K562 (cell line): ENCODE measurements around the gene AQR. TPM values are rescaled to one million over a fixed set of nuclear protein-coding genes. Genes with fewer than 3 reads are reported as not detected.
A peak's percentile ranks its signal among the peaks of the same experiment; 100 is the strongest.

ENCODE experiments used
- CXXC5 ChIP-seq: fragments of 250-450 bp; sonication (Bioruptor Pico); IDR thresholded peaks from 2 replicates; pipeline ENCODE4 v1.8.0; 2022; ENCODE audit warnings: inconsistent platforms, mild to moderate bottlenecking, moderate library complexity
- EHMT2 ChIP-seq: fragments of 450-650 bp; IDR thresholded peaks from 2 replicates; pipeline ENCODE4 v1.6.1; 2018; ENCODE audit warnings: antibody characterized with exemption
- GTF2F1 ChIP-seq: IDR thresholded peaks from 2 replicates; pipeline ENCODE4 v1.6.1; 2011; ENCODE audit warnings: low read depth, low read length, improper control_type of control experiment
- HDAC8 ChIP-seq: fragments of 450-650 bp; IDR thresholded peaks from 2 replicates; pipeline ENCODE4 v1.6.1; 2016; ENCODE audit warnings: mild to moderate bottlenecking, missing genetic modification characterization, moderate library complexity, missing compliant biosample characterization
- MXI1 ChIP-seq: IDR thresholded peaks from 2 replicates; pipeline ENCODE4 v1.6.1; 2011; ENCODE audit warnings: low read depth, mild to moderate bottlenecking, improper control_type of control experiment, low read length
- NELFE ChIP-seq: IDR thresholded peaks from 2 replicates; pipeline ENCODE4 v1.6.1; 2011; ENCODE audit warnings: mild to moderate bottlenecking; ENCODE audit not compliant: insufficient read depth, insufficient read length
- NR2C1 ChIP-seq, 2 experiments: fragments of 450-650 bp; IDR thresholded peaks; 2 replicates each; pipeline ENCODE4 v1.6.1; 2017; ENCODE audit warnings: mild to moderate bottlenecking in 2 of 2, antibody characterized with exemption in 1 of 2, inconsistent platforms in 1 of 2, missing compliant biosample characterization in 1 of 2, missing genetic modification characterization in 1 of 2
- NR2C2 ChIP-seq, 2 experiments: fragments of 200-800 bp in 1 of 2; sonication (Bioruptor generic) in 1 of 2; sonication (generic) in 1 of 2; formaldehyde crosslinking in 1 of 2; IDR thresholded peaks; 2 replicates each; pipeline versions ENCODE4 v1.6.1 to v1.8.0; 2016 to 2022; ENCODE audit warnings: mild to moderate bottlenecking in 1 of 2, missing compliant biosample characterization in 1 of 2, missing genetic modification characterization in 1 of 2, missing genetic modification reagents in 1 of 2
- PHF21A ChIP-seq: fragments of 450-650 bp; IDR thresholded peaks from 2 replicates; pipeline ENCODE4 v1.6.1; 2017; ENCODE audit warnings: low read depth, borderline replicate concordance
- PML ChIP-seq: IDR thresholded peaks from 2 replicates; pipeline ENCODE4 v1.6.1; 2012; ENCODE audit warnings: low read length, inconsistent platforms
- POLR2G ChIP-seq: fragments of 200-400 bp; formaldehyde crosslinking; IDR thresholded peaks from 2 replicates; pipeline ENCODE4 v1.6.1; 2017; ENCODE audit warnings: low read depth, mild to moderate bottlenecking, antibody characterized with exemption, low read length, moderate library complexity
- PTTG1 ChIP-seq: fragments of 450-650 bp; IDR thresholded peaks from 2 replicates; pipeline ENCODE4 v1.6.1; 2016; ENCODE audit warnings: low read depth, mild to moderate bottlenecking, missing genetic modification characterization, missing compliant biosample characterization
- PYGO2 ChIP-seq: fragments of 450-650 bp; IDR thresholded peaks from 2 replicates; pipeline ENCODE4 v1.6.1; 2016; ENCODE audit warnings: mild to moderate bottlenecking, missing genetic modification characterization, moderate library complexity, missing compliant biosample characterization
- RBM22 ChIP-seq: fragments of 200-400 bp; formaldehyde crosslinking; IDR thresholded peaks from 2 replicates; pipeline ENCODE4 v1.6.1; 2018; ENCODE audit warnings: low read length, low read depth; ENCODE audit not compliant: poor library complexity, severe bottlenecking
- SAFB ChIP-seq: fragments of 200-400 bp; formaldehyde crosslinking; IDR thresholded peaks from 2 replicates; pipeline ENCODE4 v1.6.1; 2017; ENCODE audit warnings: low read depth, low read length, borderline replicate concordance
- SMAD2 ChIP-seq: fragments of 150-350 bp; IDR thresholded peaks from 2 replicates; pipeline ENCODE4 v1.6.1; 2014; ENCODE audit warnings: low read depth, mild to moderate bottlenecking, low read length
- SMARCC2 ChIP-seq: fragments of 450-650 bp; IDR thresholded peaks from 2 replicates; pipeline ENCODE4 v1.6.1; 2017; ENCODE audit warnings: antibody characterized with exemption, moderate library complexity, mild to moderate bottlenecking, low read depth
- SP1 ChIP-seq: sonication (generic); formaldehyde crosslinking; IDR thresholded peaks from 2 replicates; pipeline ENCODE4 v1.8.1; 2022; ENCODE audit warnings: mild to moderate bottlenecking, missing genetic modification reagents
- TAF9B ChIP-seq: fragments of 450-650 bp; IDR thresholded peaks from 2 replicates; pipeline ENCODE4 v1.6.1; 2018; ENCODE audit warnings: mild to moderate bottlenecking; ENCODE audit not compliant: partially characterized antibody
- ZKSCAN1 ChIP-seq: fragments of 150-350 bp; IDR thresholded peaks from 2 replicates; pipeline ENCODE4 v1.6.1; 2016; ENCODE audit warnings: low read depth, low read length
- ZNF134 ChIP-seq: fragments of 250-450 bp; sonication (Bioruptor Pico); conservative IDR thresholded peaks from 2 replicates; pipeline ENCODE4 v1.4.0; 2020
- ZNF76 ChIP-seq: fragments of 250-450 bp; sonication (Bioruptor Pico); IDR thresholded peaks from 2 replicates; pipeline ENCODE4 v1.4.0; 2020; ENCODE audit warnings: mild to moderate bottlenecking, moderate library complexity, borderline replicate concordance
- polyA plus RNA-seq, 8 experiments: library from polyadenylated mRNA; depleted of rRNA in 4 of 8; stranded (reverse) in 5 of 8; unstranded in 3 of 8; fragments of >200 nt; fragmentation: Nextera tagmentation in 2 of 8; fragmentation: Illumina TruSeq in 1 of 8; extraction: Ambion mirVana in 2 of 8; extraction: Trizol in 1 of 8; gene quantifications; 2 replicates each; pipeline versions ENCODE4 v1.2.1 to v1.2.3, GENCODE V29; 2011 to 2014; ENCODE audit warnings: inconsistent platforms in 1 of 8, missing spikeins in 1 of 8
- total RNA-seq, 7 experiments: library from RNA; depleted of rRNA in 6 of 7; stranded (reverse); fragments of >200 nt in 6 of 7; fragmentation: Illumina TruSeq in 2 of 7; extraction: Trizol in 2 of 7; gene quantifications; 2 replicates each; pipeline versions ENCODE4 v1.2.1 to v1.2.3, GENCODE V29; 2011 to 2021; ENCODE audit warnings: low replicate concordance in 1 of 7
- TF ChIP-seq, protein P1 (sequence below): sonication (generic); formaldehyde crosslinking; IDR thresholded peaks from 2 replicates; pipeline ENCODE4 v1.8.1; 2023; ENCODE audit warnings: mild to moderate bottlenecking, missing genetic modification reagents
- TF ChIP-seq, protein P2 (sequence below): IDR thresholded peaks from 2 replicates; pipeline ENCODE4 v1.6.1; 2011; ENCODE audit not compliant: insufficient read length; ENCODE audit errors: extremely low read depth
- TF ChIP-seq, protein P3 (sequence below): sonication (generic); IDR thresholded peaks from 2 replicates; pipeline ENCODE4 v1.6.1; 2016

AQR gene
- total and polyA plus RNA-seq, 9 of the 15 experiments (the other 6 are each of a cell fraction or from before 2014, with no cell fraction given) = 22.0 to 62.9 (median 39.3) TPM

DNA sequence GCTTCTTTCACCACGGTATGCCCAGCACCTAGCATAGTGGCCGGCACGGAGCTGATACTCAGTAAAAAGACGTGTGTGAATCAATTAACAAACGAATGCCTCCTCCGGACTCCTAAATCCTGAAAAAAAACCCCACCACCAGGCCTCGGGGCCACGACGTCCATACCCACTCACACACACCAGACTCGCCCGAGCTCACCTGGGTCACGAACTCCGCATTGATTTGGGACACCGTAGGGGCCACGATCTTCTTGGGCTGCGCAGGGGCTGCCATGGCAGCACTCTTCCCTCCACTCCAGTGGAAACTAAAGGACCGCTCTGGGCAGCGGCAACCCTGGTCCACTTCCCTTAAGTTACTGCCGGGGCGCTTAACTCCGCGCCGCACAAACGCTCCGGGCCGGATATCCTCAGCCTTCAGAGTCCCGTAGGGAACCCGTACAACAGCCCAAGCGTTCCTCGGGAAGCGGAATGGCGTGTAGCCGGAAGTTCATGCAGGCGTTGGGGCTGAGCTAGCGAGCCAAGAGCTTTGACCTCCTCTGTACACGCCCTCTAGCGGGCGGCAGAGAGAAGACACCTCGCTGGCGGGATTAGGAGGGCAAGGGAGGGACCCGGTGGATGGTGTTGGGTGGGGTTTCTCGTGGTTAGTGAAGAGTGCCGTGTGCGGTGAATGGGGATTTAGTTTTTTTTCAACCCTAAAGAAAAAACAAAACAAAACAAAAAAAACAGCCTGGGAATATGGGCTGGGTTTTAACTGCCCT, at the start of gene AQR (continued):
- TF ChIP-seq NR2C2 (CRISPR knock-in tag; IDR thresholded peaks at IDR 0.05) (peak; percentile 86), NR2C2 (tag; IDR thresholded peaks at IDR 0.05) (peak; percentile 94), ZNF76 (no peak), POLR2G (peak; percentile 98), SAFB (no peak), SMAD2 (no peak), MXI1 (peak; percentile 53; the same call in 1 of the 2 replicates), ZKSCAN1 (peak; percentile 71; the same call in 1 of the 2 replicates), HDAC8 (tag) (no peak), TAF9B (peak; percentile 95), PTTG1 (tag) (no peak), SMARCC2 (no peak), NR2C1 (IDR thresholded peaks at IDR 0.05) (peak; percentile 83), NR2C1 (tag; IDR thresholded peaks at IDR 0.05) (peak; percentile 91), RBM22 (peak; percentile 65), PHF21A (no peak), PYGO2 (tag) (0 out of 2 replicates have a peak, but pooled peaks have one; percentile 19), CXXC5 (CRISPR knock-in tag) (peak; percentile 94), EHMT2 (0 out of 2 replicates have a peak, but pooled peaks have one; percentile 14), GTF2F1 (peak; percentile 39; the same call in 1 of the 2 replicates), NELFE (no peak), PML (peak; percentile 88), ZNF134 (no peak), SP1 (CRISPR knock-in tag) (peak; percentile 90)
- TF ChIP-seq, protein P1, sequence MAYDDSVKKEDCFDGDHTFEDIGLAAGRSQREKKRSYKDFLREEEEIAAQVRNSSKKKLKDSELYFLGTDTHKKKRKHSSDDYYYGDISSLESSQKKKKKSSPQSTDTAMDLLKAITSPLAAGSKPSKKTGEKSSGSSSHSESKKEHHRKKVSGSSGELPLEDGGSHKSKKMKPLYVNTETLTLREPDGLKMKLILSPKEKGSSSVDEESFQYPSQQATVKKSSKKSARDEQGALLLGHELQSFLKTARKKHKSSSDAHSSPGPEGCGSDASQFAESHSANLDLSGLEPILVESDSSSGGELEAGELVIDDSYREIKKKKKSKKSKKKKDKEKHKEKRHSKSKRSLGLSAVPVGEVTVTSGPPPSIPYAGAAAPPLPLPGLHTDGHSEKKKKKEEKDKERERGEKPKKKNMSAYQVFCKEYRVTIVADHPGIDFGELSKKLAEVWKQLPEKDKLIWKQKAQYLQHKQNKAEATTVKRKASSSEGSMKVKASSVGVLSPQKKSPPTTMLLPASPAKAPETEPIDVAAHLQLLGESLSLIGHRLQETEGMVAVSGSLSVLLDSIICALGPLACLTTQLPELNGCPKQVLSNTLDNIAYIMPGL (CRISPR knock-in tag) = peak; percentile 79
- TF ChIP-seq, protein P2, sequence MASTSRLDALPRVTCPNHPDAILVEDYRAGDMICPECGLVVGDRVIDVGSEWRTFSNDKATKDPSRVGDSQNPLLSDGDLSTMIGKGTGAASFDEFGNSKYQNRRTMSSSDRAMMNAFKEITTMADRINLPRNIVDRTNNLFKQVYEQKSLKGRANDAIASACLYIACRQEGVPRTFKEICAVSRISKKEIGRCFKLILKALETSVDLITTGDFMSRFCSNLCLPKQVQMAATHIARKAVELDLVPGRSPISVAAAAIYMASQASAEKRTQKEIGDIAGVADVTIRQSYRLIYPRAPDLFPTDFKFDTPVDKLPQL = no peak
- TF ChIP-seq, protein P3, sequence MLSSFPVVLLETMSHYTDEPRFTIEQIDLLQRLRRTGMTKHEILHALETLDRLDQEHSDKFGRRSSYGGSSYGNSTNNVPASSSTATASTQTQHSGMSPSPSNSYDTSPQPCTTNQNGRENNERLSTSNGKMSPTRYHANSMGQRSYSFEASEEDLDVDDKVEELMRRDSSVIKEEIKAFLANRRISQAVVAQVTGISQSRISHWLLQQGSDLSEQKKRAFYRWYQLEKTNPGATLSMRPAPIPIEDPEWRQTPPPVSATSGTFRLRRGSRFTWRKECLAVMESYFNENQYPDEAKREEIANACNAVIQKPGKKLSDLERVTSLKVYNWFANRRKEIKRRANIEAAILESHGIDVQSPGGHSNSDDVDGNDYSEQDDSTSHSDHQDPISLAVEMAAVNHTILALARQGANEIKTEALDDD = no peak
